GM18507 (cell line): ENCODE measurements around the gene CPEB2.

ENCODE experiments used
- DNase-seq: peaks from one replicate; pipeline ENCODE4 v3.0.0; 2011; ENCODE audit warnings: low read depth; ENCODE audit not compliant: insufficient read length; ENCODE audit errors: extremely low spot score
- FAIRE-seq: peaks from 2 replicates; lab custom pipeline; 2011; peaks lifted over from hg19 to GRCh38; lab: Jason Lieb, UNC

The CPEB2 gene

GRCh38 chr4:15104825-15105224 is 102.5 kb downstream of the CPEB2 start:
- DNase-seq (no peak), FAIRE-seq (no peak)

- FAIRE-seq: no peak
- no peak for DNase-seq
Observed at GRCh38 chr4:15106399-15106798, 104.1 kb downstream of the CPEB2 start.

- DNase-seq (no peak), FAIRE-seq (no peak)
Observed at GRCh38 chr4:15109600-15109999, 107.3 kb downstream of the CPEB2 start.

DNA sequence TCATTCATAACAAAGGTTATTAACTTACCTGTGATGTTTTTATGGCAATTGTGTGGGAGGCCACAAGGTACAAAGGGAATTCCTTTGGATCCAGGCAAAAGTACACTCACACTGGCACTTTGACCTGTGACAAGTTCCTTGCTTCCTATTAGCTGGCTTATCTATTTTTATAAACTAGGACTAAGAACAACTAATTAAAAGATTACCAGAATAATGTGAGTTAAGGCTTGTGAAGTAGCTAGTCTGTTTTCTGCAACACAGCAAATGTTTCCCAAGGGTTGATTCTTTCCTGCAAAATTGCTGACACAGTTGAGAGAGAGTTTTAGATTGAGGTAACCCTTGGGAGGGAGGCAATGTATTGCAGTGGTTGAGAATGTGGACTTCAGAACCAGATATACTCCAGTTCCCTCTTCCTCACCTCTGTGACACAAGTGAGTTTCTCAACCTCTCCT is 107.9 kb downstream of the CPEB2 start:
- DNase-seq (no peak), FAIRE-seq (no peak)

- DNase-seq: no peak
- FAIRE-seq: no peak
Observed at GRCh38 chr4:15116509-15117079, 114.3 kb downstream of the CPEB2 start.

DNA sequence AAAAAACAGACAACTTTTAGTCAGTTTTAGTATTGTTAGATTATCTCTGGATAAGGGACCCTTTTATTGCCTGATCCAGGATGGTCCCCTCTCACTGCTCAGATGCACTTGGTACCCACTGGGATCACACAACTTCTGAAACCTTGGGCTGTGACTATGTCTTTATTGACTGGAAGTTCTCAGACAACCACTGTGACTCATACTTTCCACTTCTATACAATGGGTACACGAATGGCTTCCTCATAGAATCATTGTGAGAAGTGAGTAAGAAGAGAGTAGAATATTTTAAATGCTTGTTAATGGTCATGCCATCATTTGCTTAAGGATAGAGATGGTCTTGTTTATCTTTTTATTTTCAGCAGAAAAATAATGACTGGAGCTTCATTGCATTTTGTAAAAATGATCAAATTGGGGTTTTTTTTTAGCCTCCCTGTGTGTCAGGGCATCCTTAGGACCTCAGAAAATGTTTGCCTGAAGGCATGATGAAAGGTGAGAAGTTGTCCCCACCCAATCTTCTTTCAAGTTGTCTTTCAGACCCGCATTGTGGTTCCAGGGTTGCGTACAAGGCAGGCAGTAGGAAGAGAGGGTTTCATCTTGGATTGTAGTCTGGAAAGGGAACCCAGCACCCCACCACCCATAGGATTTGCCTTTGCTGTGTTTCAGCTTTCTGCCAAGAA is 115.1 kb downstream of the CPEB2 start:
- FAIRE-seq (no peak), DNase-seq (no peak)

DNA sequence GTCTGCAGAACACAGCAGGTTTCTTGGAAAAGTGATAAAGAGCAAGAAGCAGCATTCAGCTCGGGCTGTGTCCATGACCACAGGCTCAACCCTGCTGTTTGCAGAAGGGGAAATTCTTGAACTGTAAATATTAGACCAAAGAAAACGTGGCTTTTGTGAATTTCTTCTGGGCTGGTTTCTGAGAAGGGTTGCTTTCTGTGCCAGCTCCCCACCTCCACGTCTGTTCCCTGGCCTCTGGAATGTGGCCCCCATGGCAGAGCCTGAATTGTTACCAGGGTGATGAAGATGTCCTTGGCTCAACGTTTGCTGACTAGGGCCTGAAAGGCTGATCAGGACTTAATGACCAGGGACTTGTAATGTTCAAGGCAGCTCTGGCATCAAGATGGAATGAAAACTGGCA is 116.0 kb downstream of the CPEB2 start:
- DNase-seq (no peak), FAIRE-seq (no peak)
